ENCODE measurements around the gene PHAX.
"Not testable (repeated sequence)": the region's sequence is repeated elsewhere in the genome, so short reads cannot be mapped to it uniquely, and the experiment has no call there.

PHAX gene

DNA sequence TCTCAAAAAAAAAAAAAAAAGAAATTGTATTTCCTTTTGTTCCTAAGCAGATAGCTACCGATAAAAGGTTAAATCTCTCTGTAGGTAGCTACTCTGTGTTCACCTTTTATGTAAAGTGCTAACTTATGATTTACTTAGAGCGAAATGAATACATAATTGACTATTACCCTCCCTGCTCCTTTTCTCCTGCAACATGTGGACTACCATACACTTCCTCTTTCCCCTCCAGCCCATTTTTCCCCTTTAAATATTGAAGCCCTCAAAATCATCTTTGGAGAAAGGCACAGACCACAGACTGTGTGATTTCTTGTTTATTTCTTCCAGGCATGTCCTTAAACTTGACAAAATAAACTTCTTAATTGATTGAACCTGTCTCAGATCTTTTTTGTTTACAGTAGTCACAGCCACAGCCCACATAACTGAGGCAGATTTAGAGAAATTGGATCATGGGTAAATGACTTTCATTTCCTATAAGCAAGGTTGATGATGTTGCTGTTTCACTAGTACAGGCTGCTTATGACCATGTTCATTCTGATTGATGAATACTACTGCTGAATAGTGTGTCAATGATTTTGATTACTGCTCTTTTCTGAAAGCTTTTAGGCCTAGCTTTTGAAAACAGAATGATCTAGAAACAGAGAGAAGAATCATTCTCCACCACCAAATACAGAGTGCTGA lies 59.2 kb downstream of the PHAX start:
- DNase-seq, result no peak

- no peak for DNase-seq
Measured at GRCh38 chr5:126664586-126664985, 63.8 kb downstream of the PHAX start.

DNA sequence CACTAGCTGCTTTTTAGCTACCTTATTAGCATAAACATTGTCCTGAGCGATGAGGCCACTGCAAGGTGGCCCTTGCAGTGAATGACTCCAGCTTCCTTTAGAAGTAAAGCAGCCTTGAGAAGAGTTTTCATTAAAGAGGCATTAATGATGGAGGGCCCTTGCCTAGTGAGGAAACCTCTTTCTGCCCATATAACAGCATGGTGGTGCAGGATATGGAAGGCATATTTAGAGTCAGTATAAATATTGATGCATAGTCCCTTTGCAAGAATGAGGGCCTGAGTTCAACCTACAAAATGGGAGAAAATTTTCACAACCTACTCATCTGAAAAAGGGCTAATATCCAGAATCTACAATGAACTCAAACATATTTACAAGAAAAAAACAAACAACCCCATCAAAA lies 69.4 kb downstream of the PHAX start:
- not testable (repeated sequence) for DNase-seq

- DNase-seq, result not testable (repeated sequence)
Measured at GRCh38 chr5:126671681-126672080, 70.9 kb downstream of the PHAX start.

DNA sequence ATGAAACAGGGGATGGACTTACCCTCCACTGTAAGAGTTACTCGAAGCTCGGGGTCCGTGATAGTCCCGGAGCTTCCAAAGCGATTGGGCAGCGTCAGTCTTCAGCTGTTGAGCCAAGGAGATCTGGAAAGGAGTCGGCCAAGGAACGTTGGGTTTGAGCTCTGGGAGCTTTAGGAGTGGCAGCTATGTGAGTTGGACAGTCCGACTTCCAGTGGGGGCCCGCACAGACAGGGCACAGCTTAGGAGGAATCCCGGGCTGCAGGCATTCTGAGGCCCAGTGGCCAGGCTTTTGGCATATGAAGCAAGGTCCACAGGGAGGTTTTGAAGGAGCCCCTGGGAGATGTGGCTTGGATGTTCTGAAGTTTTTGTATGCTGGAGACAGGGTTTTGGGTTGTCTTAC lies 72.7 kb downstream of the PHAX start:
- DNase-seq, result no peak

DNA sequence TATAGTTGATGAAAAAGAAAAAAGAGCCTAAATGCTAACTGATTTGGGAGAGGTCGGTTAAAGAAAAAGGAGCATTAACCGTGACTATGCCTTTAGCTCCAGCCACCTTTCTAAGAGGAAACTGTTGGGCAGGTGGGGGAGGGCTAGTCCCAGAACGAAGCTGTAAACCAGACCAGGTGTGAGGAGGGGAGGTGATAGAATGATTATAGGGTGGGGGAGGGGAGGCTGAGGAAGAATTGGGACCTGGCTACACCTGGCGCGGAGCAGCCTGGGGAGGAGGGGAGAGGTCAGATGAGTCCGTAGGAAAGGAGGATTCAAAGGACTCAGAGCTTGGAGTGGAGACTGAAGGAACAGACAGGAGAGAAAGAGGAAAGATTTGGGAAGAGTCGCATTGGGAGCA lies 73.4 kb downstream of the PHAX start:
- no peak for DNase-seq

GRCh38 chr5:126675338-126675737 lies 74.6 kb downstream of the PHAX start:
- no peak for DNase-seq

- DNase-seq, result peak; percentile 40
Measured at GRCh38 chr5:126676195-126676624, 75.5 kb downstream of the PHAX start.

Data from T-helper 9 cell (primary cell).